ENCODE results near the gene CCNYL1.
"Not testable (repeated sequence)": the region's sequence is repeated elsewhere in the genome, so short reads cannot be mapped to it uniquely, and the experiment has no call there.

CCNYL1 gene

DNA sequence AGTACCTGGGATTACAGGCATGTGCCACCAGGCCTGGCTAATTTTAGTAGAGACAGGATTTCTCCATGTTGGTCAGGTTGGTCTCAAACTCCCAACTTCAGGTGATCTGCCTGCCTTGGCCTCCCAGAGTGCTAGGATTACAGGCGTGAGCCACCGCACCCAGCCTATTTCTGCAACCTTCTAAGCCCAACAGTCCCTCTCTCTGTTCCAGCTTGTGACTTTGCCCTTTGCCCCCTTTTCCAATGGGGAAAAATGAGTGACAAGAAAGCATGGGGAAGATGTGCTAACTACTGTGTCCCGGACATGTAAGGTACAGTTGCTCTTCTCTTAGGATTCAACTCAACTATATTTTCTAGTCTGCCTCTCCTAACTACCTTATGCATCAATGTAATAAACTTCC lies 50.0 kb downstream of the CCNYL1 start:
- H3K4me3 Mint-ChIP-seq; H3K36me3 Mint-ChIP-seq (ENCODE audit: low read depth); H3K27ac Mint-ChIP-seq; H3K9me3 Mint-ChIP-seq; H3K4me1 Mint-ChIP-seq (ENCODE audit: low read depth): not testable (repeated sequence)
- peaks cover 30% of the 10 kb centered on the region for H3K27me3 Mint-ChIP-seq (ENCODE audit: low read depth)

DNA sequence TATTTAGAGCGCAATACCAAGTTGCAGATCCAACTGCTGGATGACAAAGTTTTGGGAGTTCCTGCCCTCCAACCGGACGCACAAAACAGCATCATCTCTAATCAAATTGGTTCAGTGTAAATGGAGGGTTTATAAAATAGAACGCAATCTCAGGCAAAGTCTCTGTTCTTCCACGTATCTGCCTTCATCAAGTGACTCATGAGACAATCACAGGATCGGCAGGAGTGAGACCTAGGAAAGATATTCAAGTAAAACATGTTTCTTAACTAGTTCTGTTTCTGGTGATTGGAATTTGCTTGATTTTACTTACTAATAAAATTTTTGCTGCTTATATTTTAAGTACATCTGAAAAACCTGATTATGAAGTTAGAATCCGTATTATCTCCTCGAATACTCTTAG lies 50.7 kb downstream of the CCNYL1 start:
- Mint-ChIP-seq H3K4me1 (ENCODE audit: low read depth) (peaks cover under 1% of the 10 kb centered on the region), H3K36me3 (ENCODE audit: low read depth) (no peaks in the 10 kb centered on the region), H3K4me3 (no peak overlapping the region), H3K27ac (no peak overlapping the region), H3K27me3 (ENCODE audit: low read depth) (peaks cover 36% of the 10 kb centered on the region), H3K9me3 (no peaks in the 10 kb centered on the region)

DNA sequence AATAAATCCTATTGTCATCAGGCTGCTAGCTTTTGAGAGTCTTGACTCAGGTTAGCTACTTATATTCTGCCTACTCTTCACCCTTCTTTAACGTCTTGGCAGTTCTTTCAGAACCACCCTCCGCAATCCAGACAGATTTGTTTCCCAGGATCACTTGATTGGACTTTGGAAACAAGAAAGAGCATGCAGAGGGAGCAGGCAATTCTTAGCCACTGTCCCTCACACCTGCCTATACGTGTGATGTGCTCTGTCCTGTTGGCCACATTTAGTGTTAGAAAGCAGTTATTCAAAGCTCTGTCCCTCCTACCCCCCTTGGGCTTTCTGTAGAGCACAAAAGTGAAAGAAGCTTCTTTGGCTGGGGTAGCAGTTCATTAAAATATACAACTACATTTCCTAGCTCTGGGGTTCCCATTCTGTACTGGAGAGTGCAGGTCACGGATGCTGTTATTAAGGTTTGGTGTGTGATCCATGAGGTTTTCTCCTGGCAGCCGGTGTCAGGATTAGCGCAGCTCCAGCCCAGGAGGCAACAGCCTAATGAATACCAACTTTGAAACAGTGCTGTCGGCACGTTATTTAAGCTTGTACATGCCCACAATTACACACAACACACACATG lies 52.0 kb downstream of the CCNYL1 start:
- Mint-ChIP-seq H3K36me3 (ENCODE audit: low read depth) (no peaks in the 10 kb centered on the region), H3K27ac (no peak overlapping the region), H3K4me3 (no peak overlapping the region), H3K9me3 (no peaks in the 10 kb centered on the region), H3K4me1 (ENCODE audit: low read depth) (peaks cover 2% of the 10 kb centered on the region), H3K27me3 (ENCODE audit: low read depth) (peaks cover 46% of the 10 kb centered on the region)

DNA sequence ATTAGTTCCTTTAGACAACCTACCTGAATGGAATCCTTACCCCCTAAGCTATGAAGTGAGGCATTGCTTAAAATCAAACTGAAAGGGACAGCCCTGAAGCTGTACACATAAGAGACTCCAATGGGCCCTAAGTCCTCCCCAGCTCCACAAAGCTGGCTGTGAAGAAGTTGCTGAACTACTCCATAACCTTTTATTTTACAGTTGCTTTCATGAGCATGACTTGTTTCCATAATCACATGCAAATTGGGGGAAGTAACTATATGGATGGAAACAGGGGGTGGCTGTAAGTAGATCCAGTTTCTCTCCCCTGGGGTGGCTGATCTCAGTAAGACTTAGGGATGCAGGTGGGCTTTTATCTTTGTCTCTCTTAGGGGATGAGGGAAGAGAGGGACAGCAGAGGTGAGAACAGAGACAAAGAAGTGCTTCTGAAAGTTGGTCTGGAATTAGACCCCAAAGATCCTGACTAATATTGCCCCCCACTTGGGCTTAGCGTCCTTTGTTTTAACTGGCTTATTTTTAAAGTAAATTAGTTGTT lies 52.7 kb downstream of the CCNYL1 start:
- Mint-ChIP-seq H3K27ac (no peak overlapping the region), H3K9me3 (no peaks in the 10 kb centered on the region), H3K27me3 (ENCODE audit: low read depth) (peaks cover 47% of the 10 kb centered on the region), H3K4me3 (no peak overlapping the region), H3K36me3 (ENCODE audit: low read depth) (no peaks in the 10 kb centered on the region), H3K4me1 (ENCODE audit: low read depth) (peaks cover 6% of the 10 kb centered on the region)

DNA sequence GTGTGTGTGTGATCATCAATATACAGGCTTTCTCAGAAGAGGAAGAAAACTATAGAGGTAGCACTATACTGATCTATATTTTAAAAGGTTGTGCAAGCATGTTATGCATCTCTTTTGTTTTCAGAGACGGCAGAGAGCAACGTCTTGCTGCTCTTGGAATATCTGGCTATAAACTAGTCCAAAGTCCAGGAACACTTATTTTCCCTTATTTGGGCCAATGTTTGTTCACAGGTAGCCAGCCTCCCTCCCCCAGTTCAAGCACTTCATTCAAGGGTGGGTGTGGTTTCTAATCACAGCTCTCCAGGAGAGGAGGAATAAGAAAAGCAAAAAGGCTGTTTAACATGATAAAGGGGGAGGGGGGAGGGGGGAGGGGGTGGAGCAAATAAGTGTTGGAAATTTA lies 54.1 kb downstream of the CCNYL1 start:
- peaks cover 11% of the 10 kb centered on the region for H3K4me1 Mint-ChIP-seq (ENCODE audit: low read depth)
- H3K27ac Mint-ChIP-seq = no peak overlapping the region
- H3K36me3 Mint-ChIP-seq (ENCODE audit: low read depth) = no peaks in the 10 kb centered on the region
- H3K4me3 Mint-ChIP-seq = no peak overlapping the region
- peaks cover 46% of the 10 kb centered on the region for H3K27me3 Mint-ChIP-seq (ENCODE audit: low read depth)
- H3K9me3 Mint-ChIP-seq = no peaks in the 10 kb centered on the region

DNA sequence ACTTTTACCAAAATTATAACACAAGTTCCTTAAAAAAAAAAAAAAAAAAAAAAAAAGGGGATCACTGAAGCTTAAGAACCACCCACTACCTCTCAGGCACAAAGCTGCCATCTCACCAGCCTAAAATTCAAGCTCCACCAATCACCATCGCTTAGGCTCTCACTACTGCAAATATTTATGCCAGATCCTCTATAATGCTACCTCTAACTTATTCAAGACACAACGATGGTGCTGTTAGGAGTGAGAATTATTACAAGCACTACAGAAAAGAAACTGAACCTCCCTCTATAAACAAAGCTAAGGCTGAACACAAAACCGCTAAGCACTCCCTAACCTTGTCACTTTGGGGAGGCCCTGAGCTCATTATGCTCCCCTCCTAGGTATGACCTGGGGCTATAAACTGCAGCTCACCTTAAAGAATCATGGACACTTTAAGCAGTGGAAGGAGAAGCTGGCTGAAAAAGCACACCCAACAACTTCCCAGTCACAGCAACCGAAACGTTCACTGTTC lies 54.7 kb downstream of the CCNYL1 start:
- Mint-ChIP-seq H3K27ac (no peak overlapping the region), H3K36me3 (ENCODE audit: low read depth) (no peaks in the 10 kb centered on the region), H3K9me3 (no peaks in the 10 kb centered on the region), H3K4me3 (no peak overlapping the region), H3K4me1 (ENCODE audit: low read depth) (peaks cover 15% of the 10 kb centered on the region), H3K27me3 (ENCODE audit: low read depth) (peaks cover 49% of the 10 kb centered on the region)

DNA sequence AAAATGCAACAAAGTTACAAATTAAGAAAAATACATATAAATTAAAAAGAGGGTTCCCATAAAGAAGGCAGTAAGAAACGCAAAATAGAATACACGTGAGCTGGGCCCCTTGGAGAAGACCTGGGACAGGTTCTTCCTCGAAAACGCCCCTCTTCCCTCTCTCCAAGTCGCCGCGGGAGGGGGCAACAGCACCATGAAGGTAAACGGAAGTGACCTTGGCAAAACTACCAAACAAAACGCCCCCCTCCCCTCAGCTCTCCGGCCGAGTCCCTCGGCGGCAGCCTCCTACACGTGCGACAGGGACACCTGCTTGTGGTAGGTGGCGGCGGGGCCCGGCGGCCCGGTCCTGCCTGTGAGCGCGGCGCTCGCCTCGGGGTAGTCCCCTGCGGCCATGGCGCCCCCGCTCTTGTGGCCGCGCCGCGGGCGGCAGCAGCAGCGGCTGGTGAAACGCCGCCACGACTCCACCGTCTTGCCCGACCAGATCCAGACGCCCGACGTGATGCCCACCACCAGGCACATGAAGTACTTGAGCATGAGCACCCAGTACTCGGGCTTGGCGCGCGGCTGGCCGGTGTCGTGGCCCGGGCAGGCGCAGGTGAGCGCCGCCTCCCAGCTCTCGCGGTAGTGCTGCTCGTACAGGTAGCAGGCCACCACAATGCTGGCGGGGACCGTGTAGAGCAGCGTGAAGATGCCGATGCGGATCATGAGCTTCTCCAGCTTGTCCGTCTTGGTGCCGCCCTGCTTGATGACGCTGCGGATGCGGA lies 55.4 kb downstream of the CCNYL1 start:
- peak overlapping the region; percentile 80 for H3K4me3 Mint-ChIP-seq
- H3K27me3 Mint-ChIP-seq (ENCODE audit: low read depth) = peaks cover 56% of the 10 kb centered on the region
- peaks cover 17% of the 10 kb centered on the region for H3K4me1 Mint-ChIP-seq (ENCODE audit: low read depth)
- H3K27ac Mint-ChIP-seq = no peak overlapping the region
- no peaks in the 10 kb centered on the region for H3K36me3 Mint-ChIP-seq (ENCODE audit: low read depth)
- H3K9me3 Mint-ChIP-seq = no peaks in the 10 kb centered on the region

DNA sequence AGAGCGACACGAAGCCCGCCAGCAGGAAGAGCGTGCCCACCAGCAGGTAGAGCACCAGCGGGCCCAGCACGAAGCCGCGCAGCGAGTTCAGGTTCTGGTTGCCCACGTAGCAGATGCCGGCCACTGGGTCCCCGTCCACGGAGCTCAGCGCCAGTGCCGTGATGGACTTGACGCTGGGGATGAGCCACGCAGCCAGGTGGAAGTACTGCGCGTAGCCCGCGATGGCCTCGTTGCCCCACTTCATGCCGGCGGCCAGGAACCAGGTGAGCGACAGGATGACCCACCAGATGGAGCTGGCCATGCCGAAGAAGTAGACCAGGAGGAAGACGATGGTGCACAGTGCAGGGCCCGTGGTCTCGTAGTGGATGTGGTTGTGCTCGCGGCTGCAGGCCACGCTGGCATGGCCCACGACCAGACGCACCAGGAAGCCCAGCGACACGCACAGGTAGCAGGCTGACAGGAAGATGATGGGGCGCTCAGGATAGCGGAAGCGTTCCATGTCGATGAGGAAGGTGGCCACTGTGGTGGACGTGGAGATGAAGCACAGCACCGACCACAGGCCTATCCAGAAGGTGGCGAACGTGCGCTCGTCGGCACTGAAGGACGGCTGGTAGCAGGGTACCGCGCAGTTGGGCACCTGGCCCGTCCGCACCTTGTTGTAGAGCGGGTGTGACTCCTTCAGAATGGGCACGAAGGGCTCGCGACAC lies 56.2 kb downstream of the CCNYL1 start:
- no peaks in the 10 kb centered on the region for H3K36me3 Mint-ChIP-seq (ENCODE audit: low read depth)
- H3K27me3 Mint-ChIP-seq (ENCODE audit: low read depth) = peaks cover 60% of the 10 kb centered on the region
- H3K27ac Mint-ChIP-seq = no peak overlapping the region
- no peaks in the 10 kb centered on the region for H3K9me3 Mint-ChIP-seq
- H3K4me3 Mint-ChIP-seq = peak overlapping the region; percentile 80
- H3K4me1 Mint-ChIP-seq (ENCODE audit: low read depth) = peaks cover 17% of the 10 kb centered on the region

DNA sequence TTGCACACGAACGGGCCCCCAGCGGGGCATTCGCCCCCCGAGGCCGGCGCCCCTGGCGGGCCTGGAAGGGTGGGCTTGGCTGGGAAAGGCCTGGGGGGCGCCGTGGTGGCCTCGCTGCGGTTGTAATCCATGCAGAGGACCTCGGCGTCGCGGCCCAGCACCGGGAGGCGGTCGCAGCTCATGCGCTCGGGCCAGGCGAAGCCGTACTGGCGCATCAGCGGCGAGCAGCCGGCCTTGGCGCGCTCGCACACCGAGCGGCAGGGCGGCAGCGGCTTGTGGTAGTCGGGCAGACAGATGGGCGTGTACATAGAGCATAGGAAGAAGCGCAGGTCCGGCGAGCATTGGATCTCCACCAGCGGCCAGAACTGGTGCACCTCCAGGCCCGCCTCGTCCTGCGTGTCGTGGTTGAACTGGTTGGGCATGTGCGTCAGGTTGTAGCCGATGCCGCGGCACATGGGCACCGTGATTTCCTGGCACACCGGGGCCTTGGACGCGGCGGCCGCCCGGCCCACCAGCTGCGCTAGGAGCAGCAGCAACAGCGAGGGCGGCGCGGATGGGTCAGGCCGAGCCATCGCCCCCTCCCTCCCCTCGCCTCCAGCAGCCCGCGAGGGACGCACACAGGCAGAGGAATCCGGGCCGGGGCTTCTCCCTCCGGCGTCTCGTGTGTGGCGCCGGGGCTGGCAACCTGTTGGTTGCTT lies 56.9 kb downstream of the CCNYL1 start:
- Mint-ChIP-seq H3K4me1 (ENCODE audit: low read depth) (peaks cover 17% of the 10 kb centered on the region), H3K9me3 (no peaks in the 10 kb centered on the region), H3K4me3 (peak overlapping the region; percentile 78), H3K27ac (no peak overlapping the region), H3K36me3 (ENCODE audit: low read depth) (no peaks in the 10 kb centered on the region), H3K27me3 (ENCODE audit: low read depth) (peaks cover 65% of the 10 kb centered on the region)

DNA sequence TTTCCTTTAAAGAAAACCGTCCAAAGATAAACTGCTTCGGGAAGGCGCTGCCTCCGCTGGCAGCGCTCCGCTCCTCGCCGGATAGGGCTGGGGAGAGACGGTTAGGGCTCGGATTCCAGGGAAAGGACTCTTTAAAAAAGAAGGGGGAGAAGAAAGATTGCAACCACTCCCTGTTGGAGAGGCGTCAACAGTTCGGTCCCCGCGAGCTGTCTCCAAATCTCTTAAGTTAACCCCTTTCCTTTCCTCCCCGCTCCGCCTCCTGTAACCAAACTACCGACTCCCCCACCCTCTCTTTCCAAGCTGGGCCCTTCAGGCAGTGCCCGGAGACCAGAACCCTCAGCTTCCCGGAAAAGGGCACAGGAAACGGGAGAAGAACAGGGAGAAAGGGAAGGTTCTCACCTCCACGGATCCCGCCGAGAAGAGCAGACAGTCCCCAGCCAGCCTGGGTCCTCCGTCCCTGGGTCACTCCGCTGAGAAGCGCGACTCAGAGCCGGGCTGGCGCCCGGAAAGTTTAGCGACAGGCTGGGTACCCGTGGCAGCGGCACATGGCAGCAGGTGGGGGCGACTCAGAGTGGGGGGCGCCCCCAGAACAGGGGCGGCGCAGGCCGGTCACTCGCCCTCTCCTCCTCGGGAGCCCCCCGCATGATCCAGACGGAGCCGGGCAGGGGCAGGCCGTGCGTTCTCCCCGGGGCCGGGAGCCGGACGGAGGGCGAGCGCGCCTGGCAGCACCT lies 57.6 kb downstream of the CCNYL1 start:
- peaks cover 17% of the 10 kb centered on the region for H3K4me1 Mint-ChIP-seq (ENCODE audit: low read depth)
- H3K9me3 Mint-ChIP-seq = no peaks in the 10 kb centered on the region
- H3K27ac Mint-ChIP-seq = no peak overlapping the region
- peak overlapping the region; percentile 78 for H3K4me3 Mint-ChIP-seq
- H3K36me3 Mint-ChIP-seq (ENCODE audit: low read depth) = no peaks in the 10 kb centered on the region
- H3K27me3 Mint-ChIP-seq (ENCODE audit: low read depth) = peaks cover 66% of the 10 kb centered on the region

DNA sequence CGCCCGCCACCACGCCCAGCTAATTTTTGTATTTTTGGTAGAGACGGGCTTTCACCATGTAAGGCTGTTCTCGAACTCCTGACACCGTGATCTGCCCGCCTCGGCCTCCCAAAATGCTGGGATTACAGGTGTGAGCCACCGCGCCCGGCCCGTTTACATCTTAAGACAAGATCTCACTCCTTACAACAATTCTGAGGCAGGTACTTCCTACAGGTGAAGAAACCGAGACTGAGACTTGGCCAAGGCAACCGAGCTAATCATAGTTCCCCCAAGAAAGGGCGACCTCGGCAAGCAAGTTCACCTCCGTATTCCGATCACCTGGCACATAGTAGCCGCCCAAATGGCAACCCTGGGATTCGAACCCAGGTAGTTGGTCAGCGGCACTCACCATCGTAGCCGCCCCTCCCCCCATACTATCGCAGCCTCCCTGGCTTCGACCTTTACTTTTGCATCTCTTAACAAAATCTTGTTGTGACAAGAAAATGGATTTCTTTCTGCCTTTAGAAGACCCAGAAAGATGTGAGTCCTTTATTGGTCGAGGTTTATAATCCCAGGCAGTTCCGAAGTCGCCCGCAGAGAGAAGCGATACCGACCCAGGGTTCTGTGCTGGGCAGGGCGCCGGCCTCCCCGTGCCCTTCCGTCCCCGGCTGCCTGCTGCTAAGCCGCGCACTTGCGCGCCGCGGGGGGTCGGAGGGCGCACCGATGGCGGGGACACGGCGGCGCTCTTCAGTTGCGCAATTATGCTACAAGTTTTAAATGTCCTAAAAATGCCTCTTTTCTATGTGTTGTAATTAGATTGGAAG lies 59.4 kb downstream of the CCNYL1 start:
- Mint-ChIP-seq H3K27me3 (ENCODE audit: low read depth) (peaks cover 54% of the 10 kb centered on the region), H3K27ac (no peak overlapping the region), H3K4me1 (ENCODE audit: low read depth) (peaks cover 19% of the 10 kb centered on the region), H3K9me3 (no peaks in the 10 kb centered on the region), H3K4me3 (peak overlapping the region; percentile 84), H3K36me3 (ENCODE audit: low read depth) (no peaks in the 10 kb centered on the region)

DNA sequence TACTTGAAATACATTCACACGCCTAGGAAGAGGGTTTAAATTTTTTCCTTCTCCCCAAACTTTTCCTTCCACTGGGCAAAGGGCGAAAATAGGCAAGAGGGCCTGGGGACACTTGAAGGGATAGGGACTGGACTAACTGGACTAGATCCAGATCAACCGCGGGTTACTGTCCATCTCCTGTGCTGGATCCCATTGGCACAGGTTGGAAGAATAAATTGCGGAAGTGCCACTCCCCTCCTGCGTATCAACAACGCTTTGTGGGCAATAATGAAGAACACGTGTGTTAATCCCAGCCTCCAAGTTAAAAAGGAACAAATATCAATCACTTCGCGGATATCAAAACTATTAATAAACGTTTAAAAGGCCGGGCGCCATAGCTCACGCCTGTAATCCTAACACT lies 60.0 kb downstream of the CCNYL1 start:
- Mint-ChIP-seq H3K9me3 (no peaks in the 10 kb centered on the region), H3K4me1 (ENCODE audit: low read depth) (peaks cover 22% of the 10 kb centered on the region), H3K4me3 (no peak overlapping the region), H3K27me3 (ENCODE audit: low read depth) (peaks cover 47% of the 10 kb centered on the region), H3K36me3 (ENCODE audit: low read depth) (no peaks in the 10 kb centered on the region), H3K27ac (no peak overlapping the region)
